ENCODE measurements around the gene SH2D7. TPM values are rescaled to one million over a fixed set of nuclear protein-coding genes. Genes with fewer than 3 reads are reported as not detected.

The SH2D7 gene
- total RNA-seq, 4 donors from 2014 or later: not detected

DNA sequence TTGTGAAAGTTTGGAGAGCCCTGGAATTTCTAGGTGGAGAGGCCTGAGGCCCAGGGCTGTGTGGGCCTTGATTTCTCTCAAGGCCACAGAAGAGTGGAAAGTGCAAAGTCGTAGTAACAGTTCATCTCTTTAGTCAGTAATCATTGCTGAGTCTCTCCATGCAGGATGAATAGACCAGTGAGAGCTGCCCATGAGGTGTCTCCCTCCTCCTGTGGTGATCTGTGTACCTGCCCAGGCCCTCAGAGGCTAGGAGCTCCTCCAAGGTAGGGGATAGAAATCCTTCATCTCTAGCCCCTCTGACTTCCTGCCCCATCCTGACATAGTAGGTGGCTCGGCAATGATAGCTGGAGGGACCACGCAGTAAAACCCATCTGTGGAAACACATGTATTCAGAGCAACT is 50.0 kb downstream of the SH2D7 start:
- Histone ChIP-seq H3K4me1 (peaks cover 10% of the 10 kb centered on the region), H3K27ac (no peak overlapping the region), H3K27me3 (no peaks in the 10 kb centered on the region), H3K4me3 (no peak overlapping the region), H3K36me3 (no peaks in the 10 kb centered on the region), H3K9me3 (no peaks in the 10 kb centered on the region)
- peak in 1 of 2 donors; percentile 11 for DNase-seq (ENCODE audit: low spot score in 2 of 2)
- whole genome bisulfite sequencing: 84% methylated on average over 3 of the region's 3 CpGs
- TF ChIP-seq POLR2A (IDR thresholded peaks at IDR 0.05) (no peak), POLR2AphosphoS5 (IDR thresholded peaks at IDR 0.05) (no peak), EP300 (IDR thresholded peaks at IDR 0.05) (no peak)
- TF ChIP-seq, protein P1, sequence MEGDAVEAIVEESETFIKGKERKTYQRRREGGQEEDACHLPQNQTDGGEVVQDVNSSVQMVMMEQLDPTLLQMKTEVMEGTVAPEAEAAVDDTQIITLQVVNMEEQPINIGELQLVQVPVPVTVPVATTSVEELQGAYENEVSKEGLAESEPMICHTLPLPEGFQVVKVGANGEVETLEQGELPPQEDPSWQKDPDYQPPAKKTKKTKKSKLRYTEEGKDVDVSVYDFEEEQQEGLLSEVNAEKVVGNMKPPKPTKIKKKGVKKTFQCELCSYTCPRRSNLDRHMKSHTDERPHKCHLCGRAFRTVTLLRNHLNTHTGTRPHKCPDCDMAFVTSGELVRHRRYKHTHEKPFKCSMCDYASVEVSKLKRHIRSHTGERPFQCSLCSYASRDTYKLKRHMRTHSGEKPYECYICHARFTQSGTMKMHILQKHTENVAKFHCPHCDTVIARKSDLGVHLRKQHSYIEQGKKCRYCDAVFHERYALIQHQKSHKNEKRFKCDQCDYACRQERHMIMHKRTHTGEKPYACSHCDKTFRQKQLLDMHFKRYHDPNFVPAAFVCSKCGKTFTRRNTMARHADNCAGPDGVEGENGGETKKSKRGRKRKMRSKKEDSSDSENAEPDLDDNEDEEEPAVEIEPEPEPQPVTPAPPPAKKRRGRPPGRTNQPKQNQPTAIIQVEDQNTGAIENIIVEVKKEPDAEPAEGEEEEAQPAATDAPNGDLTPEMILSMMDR (IDR thresholded peaks at IDR 0.05): no peak

- DNase-seq (ENCODE audit: low spot score in 2 of 2): no peak
- 80% methylated on average over 4 of the region's 4 CpGs for WGBS
- no peaks in the 10 kb centered on the region for H3K9me3 ChIP-seq
- H3K36me3 ChIP-seq: no peaks in the 10 kb centered on the region
- peaks cover 33% of the 10 kb centered on the region for H3K4me1 ChIP-seq
- TF ChIP-seq, protein P1 (IDR thresholded peaks at IDR 0.05): no peak
- TF ChIP-seq POLR2AphosphoS5 (IDR thresholded peaks at IDR 0.05) (no peak), POLR2A (IDR thresholded peaks at IDR 0.05) (no peak), EP300 (IDR thresholded peaks at IDR 0.05) (no peak)
- H3K4me3 ChIP-seq: no peak overlapping the region
- no peaks in the 10 kb centered on the region for H3K27me3 ChIP-seq
- no peak overlapping the region for H3K27ac ChIP-seq
These were observed 54.2 kb downstream of the SH2D7 start for GRCh38 chr15:78146425-78147154.

GRCh38 chr15:78147566-78147965 is 55.2 kb downstream of the SH2D7 start:
- DNase-seq (ENCODE audit: low spot score in 2 of 2): peak in 1 of 2 donors; percentile 63
- Histone ChIP-seq H3K36me3 (no peaks in the 10 kb centered on the region), H3K9me3 (no peaks in the 10 kb centered on the region), H3K4me1 (peaks cover 33% of the 10 kb centered on the region), H3K4me3 (no peak overlapping the region), H3K27me3 (no peaks in the 10 kb centered on the region), H3K27ac (no peak overlapping the region)
- 52% methylated on average over 6 of the region's 6 CpGs for WGBS
- TF ChIP-seq POLR2A (IDR thresholded peaks at IDR 0.05) (no peak), EP300 (IDR thresholded peaks at IDR 0.05) (no peak), POLR2AphosphoS5 (IDR thresholded peaks at IDR 0.05) (no peak)
- TF ChIP-seq, protein P1 (IDR thresholded peaks at IDR 0.05): no peak

DNA sequence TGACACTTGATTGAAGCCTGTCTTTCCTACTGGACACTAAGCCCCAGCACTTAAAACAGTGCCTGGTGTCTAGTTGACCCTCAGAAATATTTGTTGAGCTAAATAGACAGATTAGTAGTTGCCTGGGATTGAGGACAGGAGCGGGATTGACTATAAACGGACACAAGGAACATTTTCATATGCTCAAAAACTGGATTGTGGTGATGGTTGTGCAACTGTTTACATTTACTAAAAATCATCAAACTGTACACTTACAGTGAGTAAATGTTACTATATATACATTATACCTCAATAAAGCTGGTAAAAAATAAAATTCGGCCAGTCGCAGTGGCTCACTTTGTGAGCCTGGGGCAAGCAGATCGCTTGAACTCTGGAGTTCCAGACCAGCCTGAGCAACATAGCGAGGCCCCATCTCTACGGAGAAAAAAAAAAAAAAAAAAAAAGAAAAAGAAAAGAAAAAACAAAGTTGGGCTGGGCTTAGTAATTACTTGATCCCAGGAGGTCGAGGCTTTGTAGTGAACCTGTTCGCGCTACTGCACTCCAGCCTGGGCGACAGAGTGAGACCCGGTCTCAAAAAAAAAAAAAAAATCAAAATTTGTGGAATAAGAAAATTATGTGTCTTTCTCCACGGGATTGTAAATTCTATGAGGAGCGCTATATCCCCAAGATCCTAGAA is 56.2 kb downstream of the SH2D7 start:
- no peak for TF ChIP-seq POLR2AphosphoS5 (IDR thresholded peaks at IDR 0.05)
- no peak for TF ChIP-seq POLR2A (IDR thresholded peaks at IDR 0.05)
- no peak for TF ChIP-seq EP300 (IDR thresholded peaks at IDR 0.05)
- TF ChIP-seq, protein P1 (IDR thresholded peaks at IDR 0.05): no peak
- Histone ChIP-seq H3K4me1 (peaks cover 33% of the 10 kb centered on the region), H3K9me3 (no peaks in the 10 kb centered on the region), H3K4me3 (peak overlapping the region; percentile 87), H3K27ac (no peak overlapping the region), H3K36me3 (no peaks in the 10 kb centered on the region), H3K27me3 (no peaks in the 10 kb centered on the region)
- 16% methylated on average over 14 of the region's 14 CpGs for whole genome bisulfite sequencing
- DNase-seq (ENCODE audit: low spot score in 2 of 2): peak in 1 of 2 donors; percentile 15
